Activated B cell treated with CpG ODN at 0.5 μM for 24 hours (primary cell): ENCODE results near the gene MGRN1. TPM values are rescaled to one million over a fixed set of nuclear protein-coding genes. Genes with fewer than 3 reads are reported as not detected.

Experiments
- ATAC-seq: fragments of 200-7000 bp; cut with Tn5 transposase; one replicate; pipeline ENCODE4 v1.10.0; 2021; ENCODE audit warnings: low read depth, mild to moderate bottlenecking, moderate library complexity
- CTCF ChIA-PET: fragments of 350-600 bp; sonication (Branson Sonifier 250); formaldehyde crosslinking; loops from one replicate; lab custom pipeline; 2021; ENCODE audit warnings: antibody characterized with exemption; lab: Charles Lee
- POLR2A ChIA-PET: fragments of 350-600 bp; sonication (Branson Sonifier 250); formaldehyde crosslinking; loops from one replicate; lab custom pipeline; 2021; ENCODE audit warnings: antibody characterized with exemption; lab: Charles Lee
- DNase-seq: peaks from one replicate; pipeline ENCODE4 v3.0.0; 2022
- H3K27ac Mint-ChIP-seq: one replicate; pipeline ENCODE4 v1.8.0; 2020; ENCODE audit warnings: mixed read lengths
- H3K27me3 Mint-ChIP-seq: one replicate; pipeline ENCODE4 v1.8.0; 2021; ENCODE audit warnings: mixed read lengths
- H3K36me3 Mint-ChIP-seq: one replicate; pipeline ENCODE4 v1.8.0; 2021; ENCODE audit warnings: low read depth, mixed read lengths
- H3K4me1 Mint-ChIP-seq: one replicate; pipeline ENCODE4 v1.8.0; 2021; ENCODE audit warnings: mixed read lengths
- H3K4me3 Mint-ChIP-seq: one replicate; pipeline ENCODE4 v1.8.0; 2020; ENCODE audit warnings: mild to moderate bottlenecking, mixed read lengths
- H3K9me3 Mint-ChIP-seq: one replicate; pipeline ENCODE4 v1.8.0; 2020; ENCODE audit warnings: mixed read lengths
- CTCF ChIP-seq: fragments of 200-600 bp; IDR thresholded peaks from one replicate; pipeline ENCODE4 v1.8.0; 2022; ENCODE audit warnings: antibody characterized with exemption, mild to moderate bottlenecking
- intact Hi-C: fragments of 100-400 bp; cut with micrococcal nuclease; formaldehyde crosslinking; loops from one replicate; pipeline ENCODE4 v1.15.1; 2024
- total RNA-seq: library from RNA; stranded (reverse); gene quantifications from 2 replicates; pipeline ENCODE4 v1.2.3, GENCODE V29; 2022

MGRN1 gene
- total RNA-seq, 1 donor from 2014 or later, result 88.6 TPM

GRCh38 chr16:4685292-4685691, 60.7 kb downstream of the MGRN1 start:
- CTCF ChIA-PET, result no interaction called here
- ATAC-seq, result no peak
- POLR2A ChIA-PET, result no interaction called here

GRCh38 chr16:4685776-4686496, 61.3 kb downstream of the MGRN1 start:
- H3K9me3 Mint-ChIP-seq, result no peaks in the 10 kb centered on the region
- H3K27ac Mint-ChIP-seq, result no peak overlapping the region
- TF ChIP-seq CTCF, result no peak
- POLR2A ChIA-PET, result no interaction called here
- intact Hi-C loops, result no loop called here
- CTCF ChIA-PET, result no interaction called here
- no peak for DNase-seq
- no peaks in the 10 kb centered on the region for H3K4me1 Mint-ChIP-seq
- H3K27me3 Mint-ChIP-seq, result no peaks in the 10 kb centered on the region
- H3K36me3 Mint-ChIP-seq, result peaks cover 46% of the 10 kb centered on the region
- no peak for ATAC-seq
- no peak overlapping the region for H3K4me3 Mint-ChIP-seq

More at GRCh38 chr16:4685292-4685691, 60.7 kb downstream of the MGRN1 start:
- H3K27ac Mint-ChIP-seq, result no peak overlapping the region
- TF ChIP-seq CTCF, result no peak
- H3K36me3 Mint-ChIP-seq, result peaks cover 48% of the 10 kb centered on the region
- H3K27me3 Mint-ChIP-seq, result no peaks in the 10 kb centered on the region
- no peak for DNase-seq
- intact Hi-C loops, result no loop called here
- no peak overlapping the region for H3K4me3 Mint-ChIP-seq
- no peaks in the 10 kb centered on the region for H3K9me3 Mint-ChIP-seq
- no peaks in the 10 kb centered on the region for H3K4me1 Mint-ChIP-seq

- Mint-ChIP-seq H3K27ac (no peak overlapping the region), H3K4me1 (no peaks in the 10 kb centered on the region), H3K4me3 (no peak overlapping the region), H3K36me3 (peaks cover 42% of the 10 kb centered on the region), H3K9me3 (no peaks in the 10 kb centered on the region), H3K27me3 (no peaks in the 10 kb centered on the region)
- DNase-seq, result no peak
- intact Hi-C loops, result no loop called here
- ChIA-PET POLR2A (no interaction called here), CTCF (no interaction called here)
- ATAC-seq, result no peak
- no peak for TF ChIP-seq CTCF
Measured at GRCh38 chr16:4686497-4687210, 62.0 kb downstream of the MGRN1 start.

- CTCF ChIA-PET, result no interaction called here
- ATAC-seq (no peak), DNase-seq (no peak)
- Mint-ChIP-seq H3K27me3 (no peaks in the 10 kb centered on the region), H3K27ac (no peak overlapping the region), H3K4me1 (peaks cover 3% of the 10 kb centered on the region), H3K4me3 (no peak overlapping the region), H3K9me3 (no peaks in the 10 kb centered on the region), H3K36me3 (peaks cover 39% of the 10 kb centered on the region)
- POLR2A ChIA-PET, result no interaction called here
- intact Hi-C loops, result no loop called here
- TF ChIP-seq CTCF, result no peak
Measured at GRCh38 chr16:4687416-4687815, 62.8 kb downstream of the MGRN1 start.

- H3K4me3 Mint-ChIP-seq, result no peak overlapping the region
- peaks cover 7% of the 10 kb centered on the region for H3K4me1 Mint-ChIP-seq
- DNase-seq (no peak), ATAC-seq (no peak)
- peaks cover 36% of the 10 kb centered on the region for H3K36me3 Mint-ChIP-seq
- H3K27ac Mint-ChIP-seq, result no peak overlapping the region
- H3K9me3 Mint-ChIP-seq, result no peaks in the 10 kb centered on the region
- ChIA-PET CTCF (no interaction called here), POLR2A (no interaction called here)
- intact Hi-C loops, result no loop called here
- TF ChIP-seq CTCF, result no peak
- no peaks in the 10 kb centered on the region for H3K27me3 Mint-ChIP-seq
Measured at GRCh38 chr16:4687946-4688673, 63.5 kb downstream of the MGRN1 start.
